Airway epithelial cell (primary cell): ENCODE results near the gene OR8B3. TPM values are rescaled to one million over a fixed set of nuclear protein-coding genes. Genes with fewer than 3 reads are reported as not detected.

Source experiments
- total RNA-seq: library from RNA; depleted of rRNA; stranded (reverse); fragments of >200 nt; gene quantifications from 2 replicates; pipeline ENCODE4 v1.2.3, GENCODE V29; 2015

The OR8B3 gene
- not detected in 2 replicates for total RNA-seq

DNA sequence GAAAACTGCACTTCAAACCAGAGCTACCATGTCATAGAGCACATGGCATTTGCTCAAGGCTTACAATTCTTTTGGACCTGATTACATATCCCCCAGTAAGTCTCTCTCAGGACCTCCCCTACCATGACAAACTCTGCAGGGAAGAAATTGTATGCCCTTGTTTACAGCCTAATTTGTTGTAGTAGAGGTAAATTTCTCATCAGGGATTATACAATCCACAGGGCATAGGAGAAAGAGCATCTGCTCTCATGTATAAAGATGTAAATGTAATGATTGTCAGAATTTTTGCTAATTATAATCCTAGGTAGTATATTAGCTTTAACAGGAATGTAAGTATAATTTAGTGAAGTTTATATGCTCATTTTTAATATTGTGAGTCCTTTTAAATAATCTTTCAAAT lies at the start of gene OR8B3:
OR8B3 (minus strand) TSS at position 101 of the 400 bp plus-strand sequence. CDS start 1,673 bp downstream, outside the sequence.

GRCh38 chr11:124445646-124446150 lies 46.9 kb upstream of the OR8B3 start, which contains the start of gene OR8B8:
OR8B8 (minus strand) TSS chr11:124445696; CDS start chr11:124441085, 4,611 bp downstream.

DNA sequence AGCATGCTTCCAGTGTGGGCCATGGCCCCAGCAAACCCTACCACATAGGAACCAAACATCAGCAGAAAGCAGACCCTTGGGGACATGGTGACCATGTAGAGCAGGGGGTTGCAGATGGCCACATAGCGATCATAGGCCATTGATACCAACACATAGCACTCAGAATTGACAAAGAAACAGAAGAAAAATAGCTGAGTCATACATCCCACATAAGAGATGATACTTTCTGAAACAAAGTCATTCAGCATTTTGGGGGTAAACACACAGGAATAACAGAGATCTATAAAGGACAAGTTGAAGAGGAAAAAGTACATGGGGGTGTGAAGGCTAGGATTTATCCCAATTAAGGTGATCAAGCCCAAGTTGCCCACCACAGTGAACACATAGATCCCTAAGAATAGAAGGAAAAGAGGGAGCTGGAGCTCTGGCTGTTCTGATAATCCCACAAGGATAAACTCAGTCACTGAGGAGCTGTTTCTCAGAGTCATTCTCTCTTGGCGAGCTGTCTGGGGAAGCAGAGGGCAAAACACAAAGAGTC lies 25.6 kb upstream of the OR8B3 start, which contains the start of gene OR8B4:
OR8B4 (minus strand) TSS at position 488 of the 538 bp plus-strand sequence; CDS start at position 488, 0 bp downstream.

GRCh38 chr11:124384399-124384798 lies 14.4 kb downstream of the OR8B3 start, which contains the start of gene OR8B2:
OR8B2 (minus strand) TSS chr11:124384499; CDS start chr11:124383343, 1,156 bp downstream.

Other genes with a start within 250 kb of the OR8B3 start
- not detected in 2 replicates for gene OR10D3, start 215.7 kb downstream of the OR8B3 start, total RNA-seq
- not detected in 2 replicates for gene OR8G1, start 157.9 kb downstream of the OR8B3 start, total RNA-seq
- not detected in 2 replicates for gene OR8G5, start 142.6 kb downstream of the OR8B3 start, total RNA-seq
- not detected in 2 replicates for gene OR8D1, start 85.1 kb downstream of the OR8B3 start, total RNA-seq
- gene OR8D2, start 78.8 kb downstream of the OR8B3 start, total RNA-seq, result not detected in 2 replicates
- not detected in 2 replicates for gene OR8B2, start 14.5 kb downstream of the OR8B3 start, total RNA-seq
- gene OR8B4, start 25.8 kb upstream of the OR8B3 start, total RNA-seq, result not detected in 2 replicates
- gene OR8B8, start 46.7 kb upstream of the OR8B3 start, total RNA-seq, result not detected in 2 replicates
- not detected in 2 replicates for gene OR8B12, start 144.6 kb upstream of the OR8B3 start, total RNA-seq
- not detected in 2 replicates for gene OR8A1, start 171.0 kb upstream of the OR8B3 start, total RNA-seq
- not detected in 2 replicates for gene PANX3, start 212.4 kb upstream of the OR8B3 start, total RNA-seq
- 17.5 and 20.5 TPM in 2 replicates for gene TBRG1, start 223.8 kb upstream of the OR8B3 start, total RNA-seq